Measurements from ENCODE around the gene ZXDC.

Gene ZXDC, protein sequence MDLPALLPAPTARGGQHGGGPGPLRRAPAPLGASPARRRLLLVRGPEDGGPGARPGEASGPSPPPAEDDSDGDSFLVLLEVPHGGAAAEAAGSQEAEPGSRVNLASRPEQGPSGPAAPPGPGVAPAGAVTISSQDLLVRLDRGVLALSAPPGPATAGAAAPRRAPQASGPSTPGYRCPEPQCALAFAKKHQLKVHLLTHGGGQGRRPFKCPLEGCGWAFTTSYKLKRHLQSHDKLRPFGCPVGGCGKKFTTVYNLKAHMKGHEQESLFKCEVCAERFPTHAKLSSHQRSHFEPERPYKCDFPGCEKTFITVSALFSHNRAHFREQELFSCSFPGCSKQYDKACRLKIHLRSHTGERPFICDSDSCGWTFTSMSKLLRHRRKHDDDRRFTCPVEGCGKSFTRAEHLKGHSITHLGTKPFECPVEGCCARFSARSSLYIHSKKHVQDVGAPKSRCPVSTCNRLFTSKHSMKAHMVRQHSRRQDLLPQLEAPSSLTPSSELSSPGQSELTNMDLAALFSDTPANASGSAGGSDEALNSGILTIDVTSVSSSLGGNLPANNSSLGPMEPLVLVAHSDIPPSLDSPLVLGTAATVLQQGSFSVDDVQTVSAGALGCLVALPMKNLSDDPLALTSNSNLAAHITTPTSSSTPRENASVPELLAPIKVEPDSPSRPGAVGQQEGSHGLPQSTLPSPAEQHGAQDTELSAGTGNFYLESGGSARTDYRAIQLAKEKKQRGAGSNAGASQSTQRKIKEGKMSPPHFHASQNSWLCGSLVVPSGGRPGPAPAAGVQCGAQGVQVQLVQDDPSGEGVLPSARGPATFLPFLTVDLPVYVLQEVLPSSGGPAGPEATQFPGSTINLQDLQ

DNA sequence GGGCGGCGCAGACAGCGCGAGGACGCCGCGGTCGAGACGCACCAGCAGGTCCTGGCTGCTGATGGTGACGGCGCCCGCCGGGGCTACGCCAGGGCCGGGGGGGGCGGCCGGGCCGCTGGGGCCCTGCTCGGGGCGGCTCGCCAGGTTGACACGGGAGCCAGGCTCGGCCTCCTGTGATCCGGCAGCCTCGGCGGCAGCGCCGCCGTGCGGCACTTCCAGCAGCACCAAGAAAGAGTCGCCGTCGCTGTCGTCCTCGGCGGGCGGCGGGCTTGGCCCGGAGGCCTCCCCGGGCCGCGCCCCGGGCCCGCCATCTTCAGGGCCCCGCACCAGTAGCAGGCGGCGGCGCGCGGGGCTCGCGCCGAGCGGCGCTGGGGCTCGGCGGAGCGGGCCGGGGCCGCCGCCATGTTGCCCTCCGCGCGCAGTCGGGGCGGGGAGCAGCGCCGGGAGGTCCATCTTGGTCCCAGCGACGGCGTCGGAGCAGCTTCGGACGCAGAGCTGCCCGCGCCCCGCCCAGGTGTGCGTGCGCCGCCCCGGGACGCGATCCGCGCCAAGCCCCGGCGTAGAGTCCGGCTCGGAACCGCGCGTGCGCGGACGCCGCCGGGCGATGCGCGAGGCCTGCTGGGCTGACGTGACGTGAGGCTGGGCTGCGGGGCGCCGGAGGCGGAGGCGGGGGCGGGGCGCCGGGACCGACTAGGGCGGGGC lies at the start of gene ZXDC:
TSS of gene ZXDC (minus strand) at position 479 of the 702 bp plus-strand sequence. CDS start at position 453, 26 bp downstream.
- peak; percentile 81 for DNase-seq (ENCODE audit: low read depth)

DNA sequence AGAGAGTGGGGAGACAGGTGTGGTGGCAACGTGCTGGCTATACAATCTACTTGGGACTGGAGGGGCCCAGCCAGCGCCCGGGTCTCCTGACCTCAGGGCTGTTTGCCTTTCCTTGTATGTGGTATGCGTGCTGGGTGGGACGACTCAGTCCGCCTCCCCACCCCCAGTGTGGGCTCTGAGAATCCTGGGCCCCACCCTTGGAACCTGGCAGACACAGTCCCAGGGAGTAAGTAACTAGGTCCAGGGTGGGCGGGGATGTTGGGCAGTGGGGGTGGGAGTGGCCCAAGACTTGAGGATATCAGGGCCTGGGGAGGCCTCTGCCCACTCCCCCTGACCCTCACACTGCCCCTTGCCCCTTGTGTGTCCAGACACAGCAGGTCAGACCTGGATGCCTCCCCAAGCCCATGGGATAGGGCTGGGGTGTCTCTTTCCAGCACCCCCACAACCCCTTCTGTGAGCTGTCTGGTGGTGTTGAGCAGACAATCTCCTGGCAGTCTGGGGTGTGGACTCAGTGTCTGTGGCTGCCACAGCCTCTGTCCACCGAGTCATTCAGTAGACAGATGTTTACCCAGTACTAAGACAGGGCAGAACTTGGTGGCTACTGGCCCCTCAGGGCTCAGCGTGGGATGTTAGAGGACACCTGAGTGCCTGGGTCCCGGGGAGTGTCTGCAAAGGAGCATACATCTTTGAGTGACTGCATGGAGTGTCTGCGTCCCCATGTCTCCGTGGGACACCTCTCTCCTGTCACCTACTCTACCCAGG lies 49.6 kb upstream of the ZXDC start:
- DNase-seq (ENCODE audit: low read depth) = no peak

DNA sequence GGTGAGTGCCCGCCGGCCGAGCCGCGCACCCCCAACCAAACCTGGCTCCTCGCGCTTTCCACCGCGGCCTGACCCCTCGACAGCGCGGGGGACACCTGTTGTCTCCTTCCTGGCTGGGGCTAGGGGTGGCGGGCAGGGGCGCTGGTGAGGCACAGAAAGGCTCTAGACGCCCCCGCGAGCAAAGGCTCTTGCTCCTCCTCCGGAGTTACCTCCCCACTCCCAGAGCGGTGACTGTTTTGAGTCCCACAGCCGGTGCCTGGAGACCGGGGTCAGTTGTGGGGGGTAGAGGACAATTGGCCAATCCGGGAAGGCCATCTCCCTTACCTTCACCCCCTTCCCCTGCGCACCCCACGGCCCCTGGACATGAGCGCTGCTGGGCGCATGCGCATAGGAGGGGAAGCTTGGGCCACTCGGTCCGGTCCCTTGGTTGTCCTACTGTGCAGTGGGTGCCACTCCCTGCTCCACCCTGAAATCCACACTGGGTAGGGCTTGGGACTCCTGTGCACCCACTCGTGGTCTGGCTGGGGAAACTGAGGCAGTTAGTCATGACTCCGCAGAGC lies 48.8 kb upstream of the ZXDC start:
- DNase-seq (ENCODE audit: low read depth) = no peak

DNA sequence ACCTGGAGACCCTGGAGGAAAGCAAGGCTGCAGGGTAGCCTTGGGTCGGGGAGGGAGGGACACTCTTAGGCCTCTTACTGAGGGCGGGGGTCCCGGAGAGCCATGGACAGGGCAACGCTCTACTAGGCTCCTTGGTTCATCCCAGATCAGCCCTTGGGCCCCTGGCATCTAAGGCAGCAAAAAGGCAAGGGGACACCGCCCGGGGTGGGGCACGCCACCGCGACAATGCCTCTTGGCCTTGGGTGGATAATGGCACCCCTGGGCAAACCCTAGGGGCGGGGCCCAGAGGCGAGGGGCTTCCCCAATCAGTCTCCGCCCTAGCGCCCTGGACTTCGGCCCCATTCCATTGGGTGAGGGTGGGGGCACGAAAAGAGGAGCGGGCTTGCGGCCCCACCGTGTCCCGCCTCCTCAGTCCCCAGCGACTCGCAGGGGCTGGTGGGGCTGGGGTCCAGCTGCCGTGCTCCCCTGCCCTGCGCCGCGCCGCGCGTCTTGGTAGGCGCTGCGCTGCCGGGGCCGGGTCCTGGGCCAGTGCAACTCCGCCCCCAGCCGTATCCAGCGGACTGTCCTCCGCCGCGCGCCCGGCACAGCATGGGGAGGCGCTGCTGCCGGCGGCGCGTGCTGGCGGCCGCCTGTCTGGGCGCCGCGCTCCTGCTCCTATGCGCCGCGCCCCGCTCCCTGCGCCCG lies 48.2 kb upstream of the ZXDC start, which contains the start of gene CHST13:
TSS of gene CHST13 (plus strand) at position 411 of the 684 bp plus-strand sequence. CDS start at position 589, 178 bp downstream.
- no peak for DNase-seq (ENCODE audit: low read depth)

DNA sequence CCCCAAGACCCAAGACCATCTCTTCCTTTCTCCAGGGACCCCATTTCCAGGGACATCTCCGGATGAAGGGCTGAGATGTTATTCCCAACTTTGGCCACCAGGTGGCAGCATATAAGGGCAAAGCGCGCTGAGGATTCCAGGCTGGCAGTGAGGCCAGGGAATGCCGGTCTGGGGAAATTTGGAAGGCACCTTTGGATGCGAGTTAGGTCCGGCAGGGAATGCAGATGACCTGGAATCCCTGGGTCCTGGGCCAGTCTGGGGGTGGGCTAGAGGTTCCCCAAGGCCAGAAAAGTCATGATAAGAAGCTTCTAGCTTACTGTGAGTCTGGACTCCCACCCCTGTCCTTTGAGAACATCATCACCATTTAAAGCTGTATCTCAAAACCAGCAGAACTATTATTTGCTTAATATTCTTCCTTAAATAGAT lies 46.7 kb upstream of the ZXDC start:
- DNase-seq (ENCODE audit: low read depth) = no peak

DNA sequence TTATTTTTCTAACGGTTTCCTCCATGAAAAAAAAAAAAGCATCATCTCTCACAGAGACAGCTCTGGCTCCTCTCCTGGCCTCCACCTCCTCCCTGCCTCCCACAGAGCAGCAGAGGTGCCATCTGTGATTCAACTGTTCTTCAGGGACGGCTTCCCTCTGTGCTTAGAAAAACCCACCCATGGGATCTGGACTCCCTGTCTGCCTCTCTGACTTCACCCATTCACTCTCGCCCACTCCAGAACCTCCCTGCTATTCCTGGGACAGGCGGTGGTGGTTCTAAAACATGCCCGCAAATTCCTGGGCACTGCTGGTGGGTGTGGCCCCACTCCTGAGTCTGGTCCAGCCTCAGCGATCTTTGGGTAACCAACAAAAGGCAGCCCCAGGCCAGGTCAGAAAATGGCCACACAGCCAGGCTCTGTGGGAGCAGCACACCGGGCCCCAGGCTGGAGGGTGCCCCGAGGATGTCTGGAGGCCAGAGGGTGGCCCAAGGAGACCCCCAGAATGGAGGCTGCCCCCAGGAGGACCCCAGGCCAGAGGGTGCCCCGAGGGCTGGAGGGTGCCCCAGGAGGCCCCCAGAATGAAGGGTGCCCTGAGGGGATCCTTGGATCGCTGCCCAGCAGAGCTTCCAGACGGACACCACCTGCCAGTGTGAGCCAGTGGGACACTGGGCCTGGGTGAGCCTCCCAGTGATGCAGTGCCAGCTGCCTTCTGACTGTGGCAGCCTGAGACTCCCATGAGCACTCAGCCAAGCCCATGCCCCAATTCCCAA lies 45.6 kb upstream of the ZXDC start:
- no peak for DNase-seq (ENCODE audit: low read depth)

DNA sequence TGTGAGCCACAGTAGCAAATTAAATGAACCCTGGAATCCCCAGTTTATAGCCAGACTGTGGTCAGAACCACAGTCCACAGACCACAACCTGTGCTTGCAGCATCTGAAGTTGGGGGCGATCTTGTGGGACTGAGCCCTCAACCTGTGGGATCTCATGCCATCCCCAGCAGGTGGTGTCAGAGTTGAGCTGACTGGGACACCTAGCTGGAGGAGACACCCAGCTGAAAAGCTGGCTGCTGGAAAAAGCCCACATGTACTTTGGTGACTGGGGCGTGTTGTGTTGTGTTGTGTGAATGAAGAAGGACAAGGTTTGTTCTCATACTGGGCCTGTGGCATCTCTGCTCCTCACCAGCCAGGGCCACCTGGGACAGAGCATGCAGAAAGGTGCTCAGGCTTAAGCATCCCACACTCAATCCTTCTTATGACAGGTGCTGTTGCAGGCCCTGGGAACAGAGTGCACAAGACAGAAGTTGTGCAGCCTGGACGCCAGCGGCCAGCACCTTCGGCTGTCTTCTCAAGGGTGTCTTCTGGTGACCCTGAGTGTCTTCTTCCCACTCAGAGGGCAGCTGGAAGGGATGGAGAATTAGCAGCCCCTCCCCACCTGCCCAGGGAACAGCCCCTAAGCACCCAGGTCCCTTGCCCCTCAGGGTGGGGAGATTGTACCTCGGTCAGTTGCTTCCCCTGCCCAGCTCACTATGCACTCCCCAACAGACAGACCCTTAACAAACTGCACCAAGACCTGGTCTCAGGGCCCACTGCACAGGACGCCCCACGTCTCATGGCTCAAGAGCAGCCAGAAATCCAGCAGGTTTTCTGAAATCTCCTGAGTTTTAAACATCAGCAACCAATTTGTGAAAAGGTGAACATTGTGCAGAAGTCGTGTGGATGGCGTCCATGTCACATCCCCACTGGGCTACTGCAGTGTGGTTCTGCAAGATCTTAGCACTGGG lies 44.1 kb upstream of the ZXDC start:
- DNase-seq (ENCODE audit: low read depth) = no peak

DNA sequence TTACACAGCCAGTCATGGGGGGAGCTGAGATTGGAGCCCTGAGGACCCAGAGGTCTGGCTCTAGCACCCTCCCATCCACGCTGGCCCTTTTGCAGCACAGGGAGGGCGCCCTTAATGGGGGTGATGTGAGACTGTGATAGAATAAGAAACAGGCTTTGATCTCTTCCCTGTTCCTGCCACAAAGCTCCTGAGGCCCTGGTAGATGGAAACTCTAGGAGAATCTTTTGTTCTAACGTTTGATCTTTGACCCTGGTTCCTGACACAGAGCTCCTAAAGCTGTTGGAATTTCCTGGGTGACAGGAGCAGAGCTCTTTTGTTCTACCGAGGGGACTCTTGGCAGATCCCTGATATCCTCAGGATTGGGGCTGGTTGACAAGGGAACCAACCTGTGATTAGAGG lies 43.1 kb upstream of the ZXDC start:
- DNase-seq (ENCODE audit: low read depth) = no peak

DNA sequence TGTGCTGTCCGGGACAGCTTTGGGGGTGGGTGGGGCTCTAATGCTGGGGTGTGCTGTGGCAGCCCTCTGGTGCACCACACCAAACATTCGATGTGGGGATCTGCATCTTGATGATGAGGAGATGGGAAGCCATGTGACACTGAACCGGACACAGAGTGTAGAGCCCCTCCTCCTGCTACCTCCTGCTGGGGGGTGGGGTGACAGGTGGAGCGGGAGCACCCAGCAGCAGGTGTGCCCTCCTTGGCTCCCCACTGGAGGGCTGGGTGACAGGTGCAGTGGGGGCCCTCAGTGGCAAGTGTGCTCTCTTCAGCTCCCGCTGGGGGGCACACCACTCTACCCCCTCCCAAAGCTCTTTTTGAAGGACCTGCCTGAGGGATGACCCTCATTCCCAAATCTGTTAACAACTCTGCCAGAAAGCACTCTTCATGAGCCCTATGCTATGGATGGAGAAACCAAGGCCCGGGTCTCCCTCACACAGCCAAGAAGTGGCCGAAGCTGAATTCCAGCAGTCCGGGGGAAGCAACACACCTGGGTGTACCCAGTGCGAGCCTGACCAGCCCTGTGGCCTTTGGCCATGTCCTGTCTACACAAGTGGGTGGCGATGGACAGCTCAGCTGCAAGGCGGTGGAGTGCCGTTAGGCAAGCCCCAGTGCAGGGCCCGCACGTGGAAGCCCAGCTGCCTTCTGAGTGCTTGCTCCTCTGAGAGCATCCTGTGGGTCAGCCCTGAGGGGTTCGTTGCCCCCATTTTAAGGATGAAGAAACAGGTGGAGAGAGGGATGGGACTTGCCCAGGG lies 42.5 kb upstream of the ZXDC start:
- DNase-seq (ENCODE audit: low read depth) = no peak

DNA sequence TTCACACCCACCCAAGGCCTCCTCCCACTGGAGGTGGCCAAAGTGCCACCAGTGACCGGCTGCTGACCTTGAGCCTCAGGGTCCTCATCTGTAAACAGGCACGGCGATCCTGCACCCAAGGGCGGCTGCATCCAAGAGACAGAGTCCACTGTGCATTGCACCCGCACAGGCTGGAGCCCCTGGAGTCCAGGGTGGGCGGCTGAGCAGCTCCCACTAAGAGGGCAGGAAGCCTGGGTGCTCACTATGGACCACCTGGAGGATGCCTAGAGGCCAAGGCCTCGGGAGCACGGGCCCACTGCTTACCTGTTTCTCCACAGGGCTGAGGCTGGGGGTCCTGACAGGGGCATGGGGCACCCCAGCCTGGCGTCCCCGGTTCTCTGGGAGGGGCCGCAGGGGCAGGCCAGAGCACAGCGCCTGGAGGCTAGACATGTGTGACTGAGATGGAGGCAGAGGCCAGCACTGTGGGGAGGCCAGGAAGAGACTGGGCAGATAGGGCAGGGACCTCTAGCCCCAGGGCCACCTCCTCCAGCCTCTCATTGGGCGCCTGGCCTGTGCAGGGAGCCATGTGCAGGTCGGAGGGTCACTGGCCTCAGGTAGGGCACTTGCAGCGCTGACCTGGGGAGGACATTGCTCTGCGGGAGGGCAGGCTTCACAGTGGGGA lies 41.7 kb upstream of the ZXDC start, which contains the start of gene UROC1:
TSS of gene UROC1 (minus strand) at position 483 of the 661 bp plus-strand sequence. CDS start at position 429, 54 bp downstream.
- no peak for DNase-seq (ENCODE audit: low read depth)

DNA sequence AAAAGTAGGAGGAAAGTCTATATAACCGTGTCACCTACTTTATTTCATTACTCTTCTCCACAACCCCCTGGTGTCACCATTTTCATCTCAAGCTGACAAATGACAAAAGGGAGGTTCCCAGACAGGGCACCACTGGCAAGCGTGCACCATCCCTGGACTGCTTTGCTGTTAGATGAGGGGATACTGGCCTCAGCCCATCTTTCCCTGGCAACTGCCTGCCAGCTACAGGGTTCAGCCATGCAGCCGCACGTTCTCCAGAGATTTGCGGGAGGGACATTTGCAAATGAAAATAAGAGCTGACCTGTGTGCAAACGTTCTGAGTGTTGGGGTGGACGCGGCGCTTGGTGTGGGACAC lies 41.2 kb upstream of the ZXDC start:
- DNase-seq (ENCODE audit: low read depth) = no peak

DNA sequence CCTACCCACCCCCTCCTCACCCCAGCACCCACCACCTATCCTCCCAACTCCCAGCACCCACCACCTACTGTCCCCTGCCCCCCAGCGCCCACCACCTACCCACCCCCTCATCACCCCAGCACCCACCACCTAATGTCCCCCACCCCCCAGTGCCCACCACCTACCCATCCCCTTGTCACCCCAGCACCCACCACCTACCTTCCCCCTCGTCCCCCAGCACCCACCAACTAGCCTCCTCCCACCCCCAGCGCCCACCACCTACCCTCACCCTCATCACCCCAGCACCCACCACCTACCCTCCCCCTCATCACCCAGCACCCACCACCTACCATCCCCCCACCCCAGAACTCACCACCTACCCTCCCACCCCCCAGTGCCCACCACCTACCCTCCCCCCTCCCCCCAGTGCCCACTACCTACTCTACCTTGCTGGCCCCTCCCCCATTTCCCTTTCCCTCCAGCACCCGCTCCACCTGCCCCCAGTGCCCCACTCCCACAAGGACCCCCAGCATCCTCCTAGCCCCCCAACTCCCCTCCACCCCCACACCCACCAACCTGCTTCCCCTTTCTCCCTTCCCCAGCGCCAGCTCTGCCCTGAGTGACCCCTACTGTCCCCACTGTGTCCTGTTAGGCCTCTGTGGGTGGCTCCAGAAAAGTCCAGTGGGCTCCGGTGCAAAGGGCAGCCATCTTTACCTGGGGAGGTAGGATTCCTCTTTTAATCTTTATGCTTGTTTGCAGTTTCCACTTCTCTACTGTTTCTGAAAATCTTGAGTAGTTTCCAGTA lies 40.7 kb upstream of the ZXDC start:
- no peak for DNase-seq (ENCODE audit: low read depth)

DNA sequence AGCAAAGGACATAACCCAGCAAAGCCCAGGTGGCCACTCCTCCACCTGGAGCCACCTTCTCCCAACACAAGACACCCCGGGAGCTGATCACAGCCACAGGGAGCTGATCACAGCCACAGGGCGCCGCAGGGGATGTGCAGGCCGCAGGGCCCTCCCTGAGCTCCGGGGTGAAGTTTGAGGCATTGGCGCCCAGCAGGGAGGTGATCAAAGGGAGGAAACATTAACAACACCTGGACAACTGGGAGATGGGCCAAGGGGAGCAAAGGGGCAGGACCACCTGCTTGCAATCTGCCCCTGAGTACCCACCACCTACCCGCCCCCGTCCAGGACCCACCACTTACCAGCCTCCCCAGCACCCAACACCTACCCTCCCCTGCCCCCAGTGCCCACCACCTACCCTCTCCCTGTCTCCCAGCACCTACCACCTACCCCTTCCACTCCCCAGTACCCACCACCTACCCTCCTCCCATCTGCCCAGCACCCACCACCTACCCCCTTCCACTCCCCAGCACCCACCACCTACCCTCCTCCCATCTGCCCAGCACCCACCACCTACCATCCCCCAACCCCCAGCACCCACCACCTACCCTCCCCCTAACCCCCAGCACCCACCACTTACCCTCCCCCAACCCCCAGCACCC lies 39.5 kb upstream of the ZXDC start:
- DNase-seq (ENCODE audit: low read depth) = no peak

DNA sequence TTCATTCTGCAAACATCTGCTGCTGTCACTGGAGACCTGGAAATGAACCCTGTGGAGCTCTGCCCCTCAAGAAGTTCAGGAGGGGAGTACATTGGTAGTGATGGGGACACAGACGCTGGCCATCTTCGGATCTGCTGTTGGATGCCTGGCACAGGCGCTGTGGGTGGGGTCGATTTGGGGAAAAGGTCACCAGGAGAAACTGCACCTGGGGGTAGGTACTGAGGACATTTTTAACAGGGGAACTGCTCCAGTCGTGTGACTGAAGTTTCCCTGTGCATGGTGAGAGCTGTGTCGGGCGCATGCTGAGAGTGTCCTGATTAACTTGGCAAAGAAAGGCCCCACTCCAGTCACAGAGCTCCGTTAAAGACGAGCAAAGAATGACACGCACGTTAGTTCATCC lies 38.5 kb upstream of the ZXDC start:
- DNase-seq (ENCODE audit: low read depth) = no peak

DNA sequence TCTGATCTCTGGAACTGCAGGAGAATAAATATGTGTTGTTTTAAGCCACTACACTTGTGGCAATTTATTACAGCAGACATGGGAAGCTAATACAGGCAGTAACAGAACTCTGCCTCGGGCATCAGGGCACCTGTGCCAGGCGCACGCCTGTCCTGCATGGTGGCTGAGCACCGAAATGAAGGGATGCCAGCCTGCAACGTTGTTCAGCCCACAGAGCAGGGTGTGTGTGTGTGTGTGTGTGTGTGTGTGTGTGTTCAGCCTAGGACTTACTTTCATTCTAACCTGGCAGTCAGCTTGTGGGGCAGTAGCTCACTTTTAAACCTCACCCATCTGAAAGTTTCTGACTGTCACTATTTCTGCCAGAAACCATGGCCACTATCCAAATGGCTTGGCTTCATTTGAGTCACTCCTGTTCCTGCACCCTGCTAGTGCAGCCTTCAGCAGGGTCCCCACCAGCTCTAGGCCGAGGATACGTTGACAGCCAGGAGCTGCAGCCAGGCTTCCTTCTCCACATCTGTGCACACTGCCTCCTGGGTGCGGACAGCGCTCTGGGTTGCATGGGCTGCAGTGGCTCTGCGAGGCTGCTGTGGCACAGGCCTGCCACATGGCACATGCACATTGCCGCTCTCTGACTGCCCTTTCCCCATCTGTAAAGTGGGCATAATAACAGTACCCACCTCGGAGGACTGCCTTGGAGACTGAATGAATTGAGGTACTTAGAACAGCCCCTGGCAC lies 37.4 kb upstream of the ZXDC start:
- no peak for DNase-seq (ENCODE audit: low read depth)

Measured in CMK (cell line).